ENCODE data around the gene FBXO41. TPM values are rescaled to one million over a fixed set of nuclear protein-coding genes. Genes with fewer than 3 reads are reported as not detected.

The FBXO41 gene
- total RNA-seq, 2 donors from 2014 or later, result 3.5 to 6.1 TPM

- DNase-seq (ENCODE audit: low spot score) (no peak), ATAC-seq (ENCODE audit: insufficient number of reproducible peaks, low FRiP score, low read depth) (no peak)
- H3K27me3 ChIP-seq (replicated peaks; ENCODE audit: insufficient read depth), result no peaks in the 10 kb centered on the region
- TF ChIP-seq, protein P1, sequence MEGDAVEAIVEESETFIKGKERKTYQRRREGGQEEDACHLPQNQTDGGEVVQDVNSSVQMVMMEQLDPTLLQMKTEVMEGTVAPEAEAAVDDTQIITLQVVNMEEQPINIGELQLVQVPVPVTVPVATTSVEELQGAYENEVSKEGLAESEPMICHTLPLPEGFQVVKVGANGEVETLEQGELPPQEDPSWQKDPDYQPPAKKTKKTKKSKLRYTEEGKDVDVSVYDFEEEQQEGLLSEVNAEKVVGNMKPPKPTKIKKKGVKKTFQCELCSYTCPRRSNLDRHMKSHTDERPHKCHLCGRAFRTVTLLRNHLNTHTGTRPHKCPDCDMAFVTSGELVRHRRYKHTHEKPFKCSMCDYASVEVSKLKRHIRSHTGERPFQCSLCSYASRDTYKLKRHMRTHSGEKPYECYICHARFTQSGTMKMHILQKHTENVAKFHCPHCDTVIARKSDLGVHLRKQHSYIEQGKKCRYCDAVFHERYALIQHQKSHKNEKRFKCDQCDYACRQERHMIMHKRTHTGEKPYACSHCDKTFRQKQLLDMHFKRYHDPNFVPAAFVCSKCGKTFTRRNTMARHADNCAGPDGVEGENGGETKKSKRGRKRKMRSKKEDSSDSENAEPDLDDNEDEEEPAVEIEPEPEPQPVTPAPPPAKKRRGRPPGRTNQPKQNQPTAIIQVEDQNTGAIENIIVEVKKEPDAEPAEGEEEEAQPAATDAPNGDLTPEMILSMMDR (IDR thresholded peaks at IDR 0.05), result no peak
- no peak overlapping the region for H3K27ac ChIP-seq
- H3K4me3 ChIP-seq, result no peak overlapping the region
- H3K36me3 ChIP-seq, result peaks cover 14% of the 10 kb centered on the region
- no peaks in the 10 kb centered on the region for H3K9me3 ChIP-seq
- peaks cover 4 to 8% of the 10 kb centered on the region in 2 donors for H3K4me1 ChIP-seq (ENCODE audit: control insufficient read depth in 1 of 2, low read depth in 2 of 2)
These were observed 55.6 kb downstream of the FBXO41 start for GRCh38 chr2:73228631-73229030.

GRCh38 chr2:73227086-73227485 is 57.2 kb downstream of the FBXO41 start:
- no peaks in the 10 kb centered on the region for H3K9me3 ChIP-seq
- no peaks in the 10 kb centered on the region for H3K27me3 ChIP-seq (replicated peaks; ENCODE audit: insufficient read depth)
- no peaks in the 10 kb centered on the region for H3K4me1 ChIP-seq (ENCODE audit: control insufficient read depth in 1 of 2, low read depth in 2 of 2)
- no peak overlapping the region for H3K4me3 ChIP-seq
- no peak overlapping the region for H3K27ac ChIP-seq
- H3K36me3 ChIP-seq, result peaks cover 25% of the 10 kb centered on the region
- ATAC-seq (ENCODE audit: insufficient number of reproducible peaks, low FRiP score, low read depth) (no peak), DNase-seq (ENCODE audit: low spot score) (no peak)
- TF ChIP-seq, protein P1 (IDR thresholded peaks at IDR 0.05), result no peak

- H3K36me3 ChIP-seq, result peaks cover 34% of the 10 kb centered on the region
- TF ChIP-seq, protein P1 (IDR thresholded peaks at IDR 0.05), result no peak
- H3K9me3 ChIP-seq, result no peaks in the 10 kb centered on the region
- no peak overlapping the region for H3K4me3 ChIP-seq
- ATAC-seq (ENCODE audit: insufficient number of reproducible peaks, low FRiP score, low read depth), result no peak
- H3K4me1 ChIP-seq (ENCODE audit: control insufficient read depth in 1 of 2, low read depth in 2 of 2), result no peaks in the 10 kb centered on the region
- H3K27me3 ChIP-seq (replicated peaks; ENCODE audit: insufficient read depth), result no peaks in the 10 kb centered on the region
- DNase-seq (ENCODE audit: low spot score), result no peak
- no peak overlapping the region for H3K27ac ChIP-seq
These were observed 58.5 kb downstream of the FBXO41 start for GRCh38 chr2:73225513-73226360.

DNA sequence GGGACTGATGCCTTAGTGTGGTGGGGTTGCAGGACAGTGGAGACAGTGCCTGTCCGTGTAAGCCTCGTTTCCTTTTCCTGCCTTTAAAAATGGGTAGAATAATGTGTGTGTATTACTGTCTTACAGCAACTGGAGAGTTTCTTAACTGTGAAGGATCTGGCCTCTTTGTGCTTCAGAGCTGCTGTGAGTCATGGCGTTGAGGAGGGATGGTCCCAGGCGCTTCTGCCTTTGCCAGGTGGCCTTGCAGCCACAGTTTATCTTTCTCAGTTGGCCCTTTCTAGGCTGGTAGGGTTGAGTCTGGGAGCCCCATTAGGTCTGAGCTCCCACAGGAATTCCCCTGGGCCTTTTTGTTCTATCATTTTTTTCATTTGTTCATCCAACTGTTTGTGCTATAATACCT is 60.5 kb downstream of the FBXO41 start:
- H3K4me1 ChIP-seq (ENCODE audit: control insufficient read depth in 1 of 2, low read depth in 2 of 2), result no peaks in the 10 kb centered on the region
- peaks cover 35% of the 10 kb centered on the region for H3K36me3 ChIP-seq
- H3K27me3 ChIP-seq (replicated peaks; ENCODE audit: insufficient read depth), result no peaks in the 10 kb centered on the region
- no peak for ATAC-seq (ENCODE audit: insufficient number of reproducible peaks, low FRiP score, low read depth)
- TF ChIP-seq, protein P1 (IDR thresholded peaks at IDR 0.05), result no peak
- H3K9me3 ChIP-seq, result no peaks in the 10 kb centered on the region
- no peak overlapping the region for H3K27ac ChIP-seq
- H3K4me3 ChIP-seq, result no peak overlapping the region
- no peak for DNase-seq (ENCODE audit: low spot score)

- DNase-seq (ENCODE audit: low spot score), result no peak
- Histone ChIP-seq H3K9me3 (no peaks in the 10 kb centered on the region), H3K27ac (no peak overlapping the region), H3K36me3 (peaks cover 18% of the 10 kb centered on the region), H3K27me3 (replicated peaks; ENCODE audit: insufficient read depth) (no peaks in the 10 kb centered on the region), H3K4me3 (no peak overlapping the region), H3K4me1 (ENCODE audit: control insufficient read depth in 1 of 2, low read depth in 2 of 2) (peaks cover 3 to 20% of the 10 kb centered on the region in 2 donors)
- ATAC-seq (ENCODE audit: insufficient number of reproducible peaks, low FRiP score, low read depth), result no peak
- TF ChIP-seq, protein P1 (IDR thresholded peaks at IDR 0.05), result no peak
These were observed 66.0 kb downstream of the FBXO41 start for GRCh38 chr2:73218298-73218697.
